ENCODE data around the gene CYGB. TPM values are rescaled to one million over a fixed set of nuclear protein-coding genes. Genes with fewer than 3 reads are reported as not detected.

CYGB gene
- total and polyA plus RNA-seq, 2 of the 13 experiments (the other 11 are each of a cell fraction or from before 2014, with no cell fraction given): 18.9 to 27.1 TPM

GRCh38 chr17:76527430-76528111 lies 9.9 kb downstream of the CYGB start (continued):
- TF ChIP-seq KDM5A (IDR thresholded peaks at IDR 0.05; ENCODE audit: borderline replicate concordance, low read length): no peak
- TF ChIP-seq FOXM1 (CRISPR knock-in tag; IDR thresholded peaks at IDR 0.05): no peak
- TF ChIP-seq NFE2 (CRISPR knock-in tag; IDR thresholded peaks at IDR 0.05): no peak
- TF ChIP-seq FOXK2 (IDR thresholded peaks at IDR 0.05): no peak
- no peak for TF ChIP-seq RORA (CRISPR knock-in tag; IDR thresholded peaks at IDR 0.05)
- TF ChIP-seq BORCS8-MEF2B (CRISPR knock-in tag; IDR thresholded peaks at IDR 0.05): no peak
- 0 out of 2 replicates have a peak, but pooled peaks have one; percentile 34 for TF ChIP-seq HBP1 (CRISPR knock-in tag; IDR thresholded peaks at IDR 0.05; ENCODE audit: low read depth)
- no peak for TF ChIP-seq TAF1 (CRISPR knock-in tag; IDR thresholded peaks at IDR 0.05)
- no peak for TF ChIP-seq MBNL3 (CRISPR knock-in tag; conservative IDR thresholded peaks at IDR 0.05)
- no peak for TF ChIP-seq ZBTB37 (CRISPR knock-in tag; IDR thresholded peaks at IDR 0.05)
- TF ChIP-seq ZNF660 (CRISPR knock-in tag; IDR thresholded peaks at IDR 0.05; ENCODE audit: borderline replicate concordance, low read depth): peak; percentile 21; the same call in 1 of the 2 replicates
- TF ChIP-seq ZNF782 (CRISPR knock-in tag; IDR thresholded peaks at IDR 0.05; ENCODE audit: borderline replicate concordance): no peak
- TF ChIP-seq NPAS2 (CRISPR knock-in tag; IDR thresholded peaks at IDR 0.05; ENCODE audit: borderline replicate concordance): no peak
- no peak for TF ChIP-seq GABPA (IDR thresholded peaks at IDR 0.05; ENCODE audit: low read depth, low read length)
- TF ChIP-seq GABPA (CRISPR knock-in tag; IDR thresholded peaks at IDR 0.05; ENCODE audit: low read depth): no peak
- TF ChIP-seq ZNF609 (CRISPR knock-in tag; IDR thresholded peaks at IDR 0.05; ENCODE audit: borderline replicate concordance): 0 out of 2 replicates have a peak, but pooled peaks have one; percentile 25
- TF ChIP-seq DR1 (CRISPR knock-in tag; IDR thresholded peaks at IDR 0.05): no peak
- TF ChIP-seq ARID3A (IDR thresholded peaks at IDR 0.05; ENCODE audit: low read depth, low read length): no peak
